GM11168 (cell line): Measurements from ENCODE around the gene LRMDA.
"Not testable (repeated sequence)": the region's sequence is repeated elsewhere in the genome, so short reads cannot be mapped to it uniquely, and the experiment has no call there.

Source experiments
- in situ Hi-C: fragments of 300-500 bp; cut with MboI; formaldehyde crosslinking; loops from one replicate; pipeline ENCODE4 v1.12.0; 2022; ENCODE audit warnings: low sequenced_read_pairs; ENCODE audit not compliant: unreplicated experiment

The LRMDA gene

GRCh38 chr10:76138906-76139305 is 707.5 kb downstream of the LRMDA start:
- in situ Hi-C loops = no loop called here

- in situ Hi-C loops = no loop called here
Observed at GRCh38 chr10:76139431-76139830, 708.0 kb downstream of the LRMDA start.

- in situ Hi-C loops = no loop called here
Observed at GRCh38 chr10:76141376-76141775, 710.0 kb downstream of the LRMDA start.

GRCh38 chr10:76148217-76148616 is 716.8 kb downstream of the LRMDA start:
- in situ Hi-C loops = not testable (repeated sequence)

GRCh38 chr10:76149182-76149581 is 717.8 kb downstream of the LRMDA start:
- in situ Hi-C loops = no loop called here

GRCh38 chr10:76149602-76150138 is 718.2 kb downstream of the LRMDA start:
- in situ Hi-C loops = no loop called here

GRCh38 chr10:76150139-76150875 is 718.9 kb downstream of the LRMDA start:
- in situ Hi-C loops = no loop called here

- in situ Hi-C loops = no loop called here
Observed at GRCh38 chr10:76150876-76151288, 719.5 kb downstream of the LRMDA start.

GRCh38 chr10:76152186-76152585 is 720.8 kb downstream of the LRMDA start:
- in situ Hi-C loops = no loop called here

GRCh38 chr10:76155961-76156360 is 724.5 kb downstream of the LRMDA start:
- in situ Hi-C loops = no loop called here

GRCh38 chr10:76160446-76161300 is 729.2 kb downstream of the LRMDA start:
- in situ Hi-C loops = no loop called here

- in situ Hi-C loops = no loop called here
Observed at GRCh38 chr10:76161301-76161582, 729.8 kb downstream of the LRMDA start.

- in situ Hi-C loops = no loop called here
Observed at GRCh38 chr10:76168437-76168836, 737.0 kb downstream of the LRMDA start.

GRCh38 chr10:76169246-76169645 is 737.8 kb downstream of the LRMDA start:
- in situ Hi-C loops = no loop called here

- in situ Hi-C loops = no loop called here
Observed at GRCh38 chr10:76172020-76172419, 740.6 kb downstream of the LRMDA start.

GRCh38 chr10:76175533-76176165 is 744.2 kb downstream of the LRMDA start:
- in situ Hi-C loops = no loop called here

GRCh38 chr10:76176166-76176550 is 744.7 kb downstream of the LRMDA start:
- in situ Hi-C loops = no loop called here

- in situ Hi-C loops = no loop called here
Observed at GRCh38 chr10:76177936-76178335, 746.5 kb downstream of the LRMDA start.

- in situ Hi-C loops = no loop called here
Observed at GRCh38 chr10:76178532-76179292, 747.3 kb downstream of the LRMDA start.

- in situ Hi-C loops = no loop called here
Observed at GRCh38 chr10:76179806-76180205, 748.4 kb downstream of the LRMDA start.
